GM10248 (cell line): ENCODE data around the gene HNF4A.
A peak's percentile ranks its signal among the peaks of the same experiment; 100 is the strongest.

ENCODE experiments used
- CTCF ChIA-PET: fragments of 300-600 bp; sonication (Branson Sonifier 250); formaldehyde crosslinking; extraction: SDS; loops from one replicate; lab custom pipeline; 2021; ENCODE audit warnings: antibody characterized with exemption; lab: Yijun Ruan, JAX
- POLR2A ChIA-PET: fragments of 350-650 bp; sonication (Branson Sonifier 250); formaldehyde crosslinking; extraction: SDS; loops from one replicate; lab custom pipeline; 2020; ENCODE audit warnings: antibody characterized with exemption; lab: Yijun Ruan, JAX
- DNase-seq: peaks from one replicate; pipeline ENCODE4 v3.0.0; 2012; ENCODE audit errors: extremely low spot score
- TF ChIP-seq, protein P1 (sequence below): IDR thresholded peaks from 2 replicates; pipeline ENCODE4 v1.5.1; 2012; ENCODE audit warnings: mild to moderate bottlenecking, low read depth; ENCODE audit errors: extremely low read depth, missing control alignments, control extremely low read depth

HNF4A gene

DNA sequence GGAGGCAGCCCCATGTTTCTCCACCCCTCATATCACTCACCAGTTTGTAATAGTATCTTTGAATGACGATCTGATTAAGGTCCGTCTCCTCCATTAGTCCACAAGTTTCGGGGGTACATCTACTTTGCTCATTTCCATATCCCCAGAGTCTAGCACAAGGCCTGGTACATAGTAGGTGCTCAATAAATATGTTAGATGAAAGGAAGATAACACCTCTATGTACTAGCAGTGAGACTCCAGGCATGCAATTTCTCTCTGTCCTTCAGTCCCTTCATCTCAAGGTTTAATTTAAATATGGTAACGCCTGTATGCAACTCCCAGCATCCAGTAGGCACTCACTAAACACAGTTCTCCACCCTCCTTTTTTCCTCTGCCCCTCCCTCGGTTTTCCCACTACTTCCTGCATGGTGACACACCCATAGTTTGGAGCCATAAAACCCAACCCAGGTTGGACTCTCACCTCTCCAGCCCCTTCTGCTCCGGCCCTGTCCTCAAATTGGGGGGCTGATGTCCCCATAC is 461 bp upstream of the HNF4A start:
- POLR2A ChIA-PET, result no interaction called here
- CTCF ChIA-PET, result interaction anchor here (1.0 to 1.4 kb wide), 2 partner anchors 30 to 43 kb away, joined by 4 read pairs; no protein-coding TSS in a partner anchor
- DNase-seq, result no peak
- TF ChIP-seq, protein P1, sequence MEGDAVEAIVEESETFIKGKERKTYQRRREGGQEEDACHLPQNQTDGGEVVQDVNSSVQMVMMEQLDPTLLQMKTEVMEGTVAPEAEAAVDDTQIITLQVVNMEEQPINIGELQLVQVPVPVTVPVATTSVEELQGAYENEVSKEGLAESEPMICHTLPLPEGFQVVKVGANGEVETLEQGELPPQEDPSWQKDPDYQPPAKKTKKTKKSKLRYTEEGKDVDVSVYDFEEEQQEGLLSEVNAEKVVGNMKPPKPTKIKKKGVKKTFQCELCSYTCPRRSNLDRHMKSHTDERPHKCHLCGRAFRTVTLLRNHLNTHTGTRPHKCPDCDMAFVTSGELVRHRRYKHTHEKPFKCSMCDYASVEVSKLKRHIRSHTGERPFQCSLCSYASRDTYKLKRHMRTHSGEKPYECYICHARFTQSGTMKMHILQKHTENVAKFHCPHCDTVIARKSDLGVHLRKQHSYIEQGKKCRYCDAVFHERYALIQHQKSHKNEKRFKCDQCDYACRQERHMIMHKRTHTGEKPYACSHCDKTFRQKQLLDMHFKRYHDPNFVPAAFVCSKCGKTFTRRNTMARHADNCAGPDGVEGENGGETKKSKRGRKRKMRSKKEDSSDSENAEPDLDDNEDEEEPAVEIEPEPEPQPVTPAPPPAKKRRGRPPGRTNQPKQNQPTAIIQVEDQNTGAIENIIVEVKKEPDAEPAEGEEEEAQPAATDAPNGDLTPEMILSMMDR, result no peak

DNA sequence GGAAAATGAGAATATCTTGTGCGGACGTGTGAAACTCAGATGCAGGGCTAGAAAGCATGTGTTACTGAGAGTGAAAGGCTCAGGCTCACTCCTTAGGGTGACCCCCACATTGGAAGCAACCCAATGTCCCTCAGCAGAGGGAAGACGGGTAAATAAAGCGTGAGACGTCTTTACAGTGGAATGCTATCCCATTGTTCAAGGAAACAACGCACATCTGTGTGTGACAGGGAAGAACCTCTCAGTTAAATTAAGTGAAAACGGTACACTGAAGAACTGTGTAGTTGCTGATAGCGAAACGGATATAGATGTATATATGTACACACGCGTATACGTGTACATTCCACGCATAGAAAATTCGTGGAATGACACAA is 839 bp downstream of the HNF4A start:
- CTCF ChIA-PET, result interaction anchor here (0.9 kb wide), 1 partner anchor 11 kb away, joined by 3 read pairs; no protein-coding TSS in a partner anchor
- no peak for DNase-seq

DNA sequence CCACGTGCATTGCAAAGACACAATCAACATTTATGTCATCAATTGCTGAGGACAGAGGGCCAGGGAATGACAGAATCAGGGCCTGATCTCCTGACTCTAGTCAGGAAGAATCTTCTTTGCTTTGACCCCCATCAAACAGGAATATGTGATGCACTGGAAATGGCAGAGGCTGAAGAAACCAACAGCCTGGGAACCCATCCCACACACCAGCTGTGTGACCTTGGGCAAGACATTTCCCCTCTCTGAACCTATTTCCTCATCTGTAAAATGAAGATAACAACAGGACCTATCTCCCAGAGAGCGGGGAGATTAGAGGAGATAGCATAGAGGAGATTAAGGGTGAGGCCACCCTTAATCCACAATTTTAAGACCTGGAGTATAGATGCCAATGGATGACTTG is 1.5 kb downstream of the HNF4A start:
- TF ChIP-seq, protein P1, result no peak
- no peak for DNase-seq
- ChIA-PET POLR2A (no interaction called here), CTCF (no interaction called here)

More for the DNA sequence above, 839 bp downstream of the HNF4A start:
- TF ChIP-seq, protein P1, result no peak
- POLR2A ChIA-PET, result no interaction called here

DNA sequence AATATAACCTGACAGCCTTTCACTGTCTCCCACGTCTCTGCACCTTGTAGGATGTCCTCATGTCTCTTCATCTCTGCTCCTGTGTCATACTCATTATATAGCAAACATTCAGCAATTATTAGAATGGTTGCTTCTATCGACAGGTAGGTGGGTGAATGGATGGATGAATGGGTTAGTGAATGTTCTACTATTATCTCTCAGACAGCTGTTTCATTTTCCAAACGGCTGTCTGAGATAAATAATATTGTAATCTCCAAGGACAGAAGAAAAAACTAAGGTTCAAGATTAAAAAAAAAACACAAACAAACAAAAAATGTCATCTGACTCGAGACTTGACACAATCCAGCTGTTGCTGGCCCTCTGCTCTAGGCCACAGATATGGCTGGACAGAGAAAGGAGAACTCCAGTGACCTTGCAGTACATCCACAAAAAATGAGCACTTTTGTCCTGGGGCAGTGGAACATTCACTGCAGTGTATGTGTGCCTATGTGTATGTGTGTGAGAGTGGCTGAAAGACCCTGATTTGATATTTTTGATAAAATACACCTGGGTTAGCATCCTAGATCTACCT is 2.1 kb downstream of the HNF4A start:
- TF ChIP-seq, protein P1, result no peak
- POLR2A ChIA-PET, result no interaction called here
- CTCF ChIA-PET, result no interaction called here
- peak; percentile 3 for DNase-seq

DNA sequence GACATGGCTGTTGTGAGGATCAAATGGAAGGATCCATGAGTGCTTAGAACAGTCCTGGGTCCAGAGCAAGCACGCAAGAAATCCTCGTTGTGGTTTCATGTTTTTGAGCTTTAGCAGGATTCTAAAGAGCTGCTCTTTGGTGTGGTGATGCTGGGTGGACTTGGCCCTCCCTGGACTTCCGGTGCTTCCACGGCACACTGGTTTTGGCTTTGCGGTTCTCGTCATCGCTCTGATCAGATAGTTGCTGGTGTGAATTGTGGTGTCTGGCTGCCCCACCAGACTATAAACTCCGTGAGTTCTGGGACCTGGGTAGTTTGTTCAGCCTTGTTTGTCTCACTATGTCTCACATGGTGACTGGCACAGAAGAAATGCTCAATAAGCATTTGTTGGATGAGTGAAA is 3.3 kb downstream of the HNF4A start:
- TF ChIP-seq, protein P1, result no peak
- CTCF ChIA-PET, result interaction anchor here (1.2 kb wide), 1 partner anchor 48 kb away, joined by 3 read pairs; no protein-coding TSS in a partner anchor
- POLR2A ChIA-PET, result no interaction called here
- DNase-seq, result no peak

DNA sequence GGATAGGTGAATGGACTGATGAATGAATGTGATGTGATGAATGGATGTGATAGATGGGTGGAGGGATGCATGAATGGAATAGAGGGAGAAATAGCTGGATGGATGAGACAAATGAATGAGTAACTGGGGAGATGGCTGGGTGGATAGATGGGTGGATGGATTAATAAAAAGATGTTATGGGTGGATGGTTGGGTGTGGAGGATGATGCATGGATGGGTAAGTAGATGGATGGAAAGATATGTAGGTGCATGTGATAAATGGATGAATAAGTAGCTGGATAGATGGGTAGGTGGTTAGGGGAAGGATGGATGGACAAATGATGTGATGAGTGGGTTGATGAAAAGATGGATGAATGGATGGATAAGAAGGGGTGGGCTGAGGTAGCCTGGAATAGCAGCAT is 4.7 kb downstream of the HNF4A start:
- TF ChIP-seq, protein P1, result no peak
- no peak for DNase-seq
- ChIA-PET CTCF (interaction anchor here (1.4 kb wide), 1 partner anchor 9 kb away, joined by 3 read pairs; no protein-coding TSS in a partner anchor), POLR2A (no interaction called here)

DNA sequence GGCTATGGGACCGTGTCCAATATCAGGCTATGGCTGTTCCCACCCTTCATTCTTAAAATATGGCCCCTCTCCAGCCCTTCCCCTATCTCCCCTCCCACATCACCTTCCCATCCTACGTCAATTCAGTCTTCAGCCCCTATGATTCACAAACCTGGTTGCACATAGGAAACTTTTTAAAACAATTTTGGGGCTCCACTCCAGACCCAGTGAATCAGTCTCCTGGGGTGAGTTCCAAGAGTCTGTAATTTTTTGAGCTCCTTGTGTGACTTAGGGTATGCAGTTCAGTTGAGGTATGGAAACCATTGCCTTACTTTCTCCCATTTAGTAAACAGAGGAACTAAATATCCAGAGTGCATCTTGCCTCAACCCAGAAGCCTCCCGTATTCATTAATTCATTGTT is 5.5 kb downstream of the HNF4A start:
- TF ChIP-seq, protein P1, result no peak
- ChIA-PET POLR2A (no interaction called here), CTCF (interaction anchor here (1.4 kb wide), 1 partner anchor 9 kb away, joined by 3 read pairs; no protein-coding TSS in a partner anchor)
- no peak for DNase-seq
